Activated CD8-positive, alpha-beta memory T cell treated with anti-CD3 and anti-CD28 coated beads for 36 hours (primary cell): ENCODE data around the gene CSRP3. TPM values are rescaled to one million over a fixed set of nuclear protein-coding genes. Genes with fewer than 3 reads are reported as not detected.

Experiments
- CTCF ChIA-PET: fragments of 350-600 bp; sonication (Branson Sonifier 250); formaldehyde crosslinking; loops from one replicate; lab custom pipeline; 2021; ENCODE audit warnings: antibody characterized with exemption; lab: Charles Lee
- POLR2A ChIA-PET: fragments of 350-600 bp; sonication (Branson Sonifier 250); formaldehyde crosslinking; loops from one replicate; lab custom pipeline; 2021; ENCODE audit warnings: antibody characterized with exemption; lab: Charles Lee
- total RNA-seq, 2 experiments: library from RNA; stranded (reverse); gene quantifications; one replicate each; pipeline ENCODE4 v1.2.3, GENCODE V29; 2021

Gene CSRP3
- total RNA-seq, 2 experiments from 2014 or later, result not detected

GRCh38 chr11:19194620-19195308, 7.0 kb downstream of the CSRP3 start:
- CTCF ChIA-PET, result no interaction called here
- POLR2A ChIA-PET, result no interaction called here

- CTCF ChIA-PET, result no interaction called here
- POLR2A ChIA-PET, result no interaction called here
These were observed 7.9 kb downstream of the CSRP3 start for GRCh38 chr11:19193916-19194315.

- ChIA-PET POLR2A (no interaction called here), CTCF (no interaction called here)
These were observed 10.1 kb downstream of the CSRP3 start for GRCh38 chr11:19191530-19192169.

- POLR2A ChIA-PET, result no interaction called here
- CTCF ChIA-PET, result no interaction called here
These were observed 13.9 kb downstream of the CSRP3 start for GRCh38 chr11:19187833-19188258.

GRCh38 chr11:19187114-19187832, 14.5 kb downstream of the CSRP3 start:
- CTCF ChIA-PET, result no interaction called here
- POLR2A ChIA-PET, result no interaction called here

- POLR2A ChIA-PET, result no interaction called here
These were observed 16.2 kb downstream of the CSRP3 start for GRCh38 chr11:19185516-19186052.

GRCh38 chr11:19185036-19185435, 16.7 kb downstream of the CSRP3 start:
- ChIA-PET POLR2A (no interaction called here), CTCF (no interaction called here)

More at GRCh38 chr11:19185516-19186052, 16.2 kb downstream of the CSRP3 start:
- CTCF ChIA-PET, result no interaction called here

- POLR2A ChIA-PET, result no interaction called here
- CTCF ChIA-PET, result no interaction called here
These were observed 18.1 kb downstream of the CSRP3 start for GRCh38 chr11:19183646-19184045.

GRCh38 chr11:19181531-19182261, 20.1 kb downstream of the CSRP3 start:
- CTCF ChIA-PET, result no interaction called here
- POLR2A ChIA-PET, result no interaction called here

GRCh38 chr11:19176629-19177186, 25.1 kb downstream of the CSRP3 start:
- ChIA-PET POLR2A (no interaction called here), CTCF (no interaction called here)

GRCh38 chr11:19173964-19174638, 27.7 kb downstream of the CSRP3 start:
- ChIA-PET CTCF (no interaction called here), POLR2A (no interaction called here)

GRCh38 chr11:19173004-19173689, 28.6 kb downstream of the CSRP3 start:
- CTCF ChIA-PET, result no interaction called here
- POLR2A ChIA-PET, result no interaction called here

- ChIA-PET CTCF (no interaction called here), POLR2A (no interaction called here)
These were observed 33.7 kb downstream of the CSRP3 start for GRCh38 chr11:19168090-19168489.

- POLR2A ChIA-PET, result no interaction called here
- CTCF ChIA-PET, result no interaction called here
These were observed 36.9 kb downstream of the CSRP3 start for GRCh38 chr11:19164881-19165280.

- ChIA-PET CTCF (no interaction called here), POLR2A (no interaction called here)
These were observed 37.4 kb downstream of the CSRP3 start for GRCh38 chr11:19164230-19164855.

GRCh38 chr11:19163617-19164016, 38.2 kb downstream of the CSRP3 start:
- CTCF ChIA-PET, result no interaction called here

GRCh38 chr11:19162951-19163505, 38.8 kb downstream of the CSRP3 start:
- CTCF ChIA-PET, result no interaction called here

More at GRCh38 chr11:19163617-19164016, 38.2 kb downstream of the CSRP3 start:
- POLR2A ChIA-PET, result no interaction called here

GRCh38 chr11:19161651-19162050, 40.1 kb downstream of the CSRP3 start:
- ChIA-PET CTCF (no interaction called here), POLR2A (no interaction called here)

More at GRCh38 chr11:19162951-19163505, 38.8 kb downstream of the CSRP3 start:
- POLR2A ChIA-PET, result no interaction called here
